GM23338 (cell line): ENCODE data around the gene IRF2BP2. TPM values are rescaled to one million over a fixed set of nuclear protein-coding genes. Genes with fewer than 3 reads are reported as not detected.

Experiments used
- ATAC-seq: fragments of 200-7000 bp; cut with Tn5 transposase; 3 replicates; pipeline ENCODE4 v1.9.1; 2020
- DNase-seq: peaks from one replicate; pipeline ENCODE4 v3.0.0-alpha.2; 2015; ENCODE audit warnings: low spot score
- H2AFZ ChIP-seq: fragments of 200-600 bp; sonication (generic); 2 replicates; pipeline ENCODE4 v1.8.0; 2016; ENCODE audit warnings: antibody characterized with exemption, mild to moderate bottlenecking, moderate library complexity
- H3F3A ChIP-seq: fragments of 200-600 bp; sonication (generic); replicated peaks from 2 replicates; pipeline ENCODE4 v1.8.0; 2017; ENCODE audit warnings: antibody characterized with exemption, mixed run types, low read depth
- H3K27ac ChIP-seq: fragments of 200-600 bp; sonication (generic); 2 replicates; pipeline ENCODE4 v1.6.1; 2016; ENCODE audit warnings: low read depth
- H3K27me3 ChIP-seq: fragments of 200-600 bp; sonication (generic); 2 replicates; pipeline ENCODE4 v1.8.0; 2016; ENCODE audit warnings: mild to moderate bottlenecking, mixed run types, moderate library complexity; ENCODE audit not compliant: insufficient read depth
- H3K36me3 ChIP-seq: fragments of 200-600 bp; sonication (generic); 2 replicates; pipeline ENCODE4 v1.8.0; 2016; ENCODE audit warnings: mild to moderate bottlenecking; ENCODE audit not compliant: insufficient read depth
- H3K4me1 ChIP-seq: fragments of 200-600 bp; sonication (generic); 2 replicates; pipeline ENCODE4 v1.8.0; 2016; ENCODE audit warnings: mild to moderate bottlenecking, moderate library complexity; ENCODE audit not compliant: insufficient read depth
- H3K4me2 ChIP-seq: fragments of 200-600 bp; sonication (generic); 2 replicates; pipeline ENCODE4 v1.7.1; 2017; ENCODE audit warnings: mixed run types
- H3K4me3 ChIP-seq: fragments of 200-600 bp; sonication (generic); 2 replicates; pipeline ENCODE4 v1.6.1; 2016; ENCODE audit warnings: mixed run types
- H3K79me2 ChIP-seq: fragments of 200-600 bp; sonication (generic); replicated peaks from 2 replicates; pipeline ENCODE4 v1.8.0; 2017; ENCODE audit warnings: mild to moderate bottlenecking; ENCODE audit not compliant: insufficient read depth
- H3K9me2 ChIP-seq: fragments of 200-600 bp; sonication (generic); 2 replicates; pipeline ENCODE4 v1.8.0; 2017; ENCODE audit not compliant: insufficient read depth
- H4K20me1 ChIP-seq: fragments of 200-600 bp; sonication (generic); replicated peaks from 2 replicates; pipeline ENCODE4 v1.8.0; 2017; ENCODE audit warnings: mild to moderate bottlenecking; ENCODE audit not compliant: insufficient read depth
- H3K27ac Mint-ChIP-seq: 2 replicates; pipeline ENCODE4 v1.8.0; 2020; ENCODE audit warnings: inconsistent platforms, mild to moderate bottlenecking, moderate library complexity, mixed read lengths
- H3K27me3 Mint-ChIP-seq: 3 replicates; pipeline ENCODE4 v1.8.0; 2022; ENCODE audit warnings: low read depth, mild to moderate bottlenecking, moderate library complexity, mixed read lengths, inconsistent platforms; ENCODE audit not compliant: insufficient read depth, poor library complexity
- H3K36me3 Mint-ChIP-seq: 3 replicates; pipeline ENCODE4 v1.8.0; 2021; ENCODE audit warnings: low read depth, mild to moderate bottlenecking, inconsistent platforms, moderate library complexity, mixed read lengths
- H3K4me1 Mint-ChIP-seq: 3 replicates; pipeline ENCODE4 v1.8.0; 2020; ENCODE audit warnings: mild to moderate bottlenecking, inconsistent platforms, mixed read lengths
- H3K4me3 Mint-ChIP-seq: 3 replicates; pipeline ENCODE4 v1.8.0; 2021; ENCODE audit warnings: moderate library complexity, mild to moderate bottlenecking, inconsistent platforms, mixed read lengths
- H3K9me3 Mint-ChIP-seq: 3 replicates; pipeline ENCODE4 v1.8.0; 2020; ENCODE audit warnings: moderate library complexity, mild to moderate bottlenecking, inconsistent platforms, mixed read lengths
- CTCF ChIP-seq, 2 experiments: fragments of 200-600 bp in 1 of 2; sonication (generic) in 1 of 2; conservative IDR thresholded peaks; 2 replicates each; pipeline versions ENCODE4 v1.5.1 to v1.6.1; 2016 to 2017; ENCODE audit warnings: antibody characterized with exemption in 2 of 2, low read depth in 2 of 2, mild to moderate bottlenecking in 2 of 2, moderate library complexity in 1 of 2
- ETS1 ChIP-seq: IDR thresholded peaks from 2 replicates; pipeline ENCODE4 v1.6.1; 2016; ENCODE audit warnings: antibody characterized with exemption
- JUNB ChIP-seq: IDR thresholded peaks from one replicate; pipeline ENCODE4 v1.6.1; 2016; ENCODE audit warnings: antibody characterized with exemption; ENCODE audit not compliant: unreplicated experiment
- NANOG ChIP-seq: IDR thresholded peaks from 2 replicates; pipeline ENCODE4 v1.6.1; 2016; ENCODE audit warnings: antibody characterized with exemption, borderline replicate concordance
- POLR2AphosphoS5 ChIP-seq: IDR thresholded peaks from 2 replicates; pipeline ENCODE4 v1.6.1; 2016; ENCODE audit warnings: antibody characterized with exemption, low read depth
- STAT1 ChIP-seq: IDR thresholded peaks from one replicate; pipeline ENCODE4 v1.6.1; 2016; ENCODE audit warnings: antibody characterized with exemption; ENCODE audit not compliant: unreplicated experiment
- ZNF462 ChIP-seq: fragments of 250-450 bp; sonication (Bioruptor Pico); IDR thresholded peaks from 2 replicates; pipeline ENCODE4 v1.5.0; 2020; ENCODE audit warnings: mild to moderate bottlenecking, moderate library complexity
- polyA plus RNA-seq: library from polyadenylated mRNA; unstranded; fragments of >200 nt; fragmentation: Nextera tagmentation; extraction: Ambion mirVana; gene quantifications from 2 replicates; pipeline ENCODE4 v1.2.1, GENCODE V29; 2016
- total RNA-seq: library from RNA; depleted of rRNA; stranded (reverse); fragments of >200 nt; shearing (Covaris generic); gene quantifications from 2 replicates; pipeline ENCODE4 v1.2.3, GENCODE V29; 2014

The IRF2BP2 gene
- total and polyA plus RNA-seq, 2 experiments from 2014 or later, result 19.4 to 62.4 TPM

- TF ChIP-seq ZNF462 (CRISPR knock-in tag) (no peak), NANOG (no peak), JUNB (no peak)
Measured at GRCh38 chr1:234621127-234621468, 11.1 kb upstream of the IRF2BP2 start (continued).

- Mint-ChIP-seq H3K27ac (0 out of 2 replicates have a peak overlapping the region, but pooled peaks have one; percentile 28), H3K4me3 (no peak overlapping the region)
- TF ChIP-seq CTCF (conservative IDR thresholded peaks at IDR 0.05; ENCODE audit: low read depth in 2 of 2), result no peak
- no peak for TF ChIP-seq STAT1
- no peak for TF ChIP-seq JUNB
- no peak for TF ChIP-seq NANOG
- TF ChIP-seq POLR2AphosphoS5, result no peak
- no peak for TF ChIP-seq ETS1
Measured at GRCh38 chr1:234620272-234621126, 10.5 kb upstream of the IRF2BP2 start.

More at GRCh38 chr1:234620272-234621126, 10.5 kb upstream of the IRF2BP2 start:
- no peaks in the 10 kb centered on the region for H3K9me2 ChIP-seq
- no peaks in the 10 kb centered on the region for H3K79me2 ChIP-seq
- H3K27me3 ChIP-seq, result no peaks in the 10 kb centered on the region
- H4K20me1 ChIP-seq, result no peaks in the 10 kb centered on the region
- H3F3A ChIP-seq, result no peaks in the 10 kb centered on the region
- H3K27ac ChIP-seq, result no peak overlapping the region
- H3K4me2 ChIP-seq, result no peak overlapping the region
- H3K36me3 ChIP-seq, result no peaks in the 10 kb centered on the region
- Mint-ChIP-seq H3K4me1 (peaks cover 49% of the 10 kb centered on the region), H3K36me3 (no peaks in the 10 kb centered on the region), H3K27me3 (peaks cover 4% of the 10 kb centered on the region), H3K9me3 (no peaks in the 10 kb centered on the region)
- H3K4me1 ChIP-seq, result peaks cover 34% of the 10 kb centered on the region
- H3K4me3 ChIP-seq, result no peak overlapping the region
- DNase-seq (no peak), ATAC-seq (no peak)
- no peak overlapping the region for H2AFZ ChIP-seq
